WTC11 (cell line): Measurements from ENCODE around the gene INPP4B. TPM values are rescaled to one million over a fixed set of nuclear protein-coding genes. Genes with fewer than 3 reads are reported as not detected.

ENCODE experiments used
- ATAC-seq: fragments of 200-7000 bp; cut with Tn5 transposase; 2 replicates; pipeline ENCODE4 v1.10.0; 2021; ENCODE audit warnings: mild to moderate bottlenecking, moderate library complexity
- CTCF ChIA-PET: fragments of 300-600 bp; sonication (Branson Sonifier 250); formaldehyde crosslinking; loops from one replicate; lab custom pipeline; 2021; ENCODE audit warnings: antibody characterized with exemption; lab: Charles Lee
- POLR2A ChIA-PET: fragments of 350-600 bp; sonication (Branson Sonifier 250); formaldehyde crosslinking; loops from one replicate; lab custom pipeline; 2021; ENCODE audit warnings: antibody characterized with exemption; lab: Charles Lee
- DNase-seq: peaks from one replicate; pipeline ENCODE4 v3.0.0; 2021; ENCODE audit warnings: low spot score
- H3K27ac Mint-ChIP-seq: 2 replicates; pipeline ENCODE4 v1.8.0; 2021; ENCODE audit warnings: mixed read lengths
- H3K27me3 Mint-ChIP-seq: 2 replicates; pipeline ENCODE4 v1.8.0; 2021; ENCODE audit warnings: low read depth, mild to moderate bottlenecking, moderate library complexity, mixed read lengths
- H3K36me3 Mint-ChIP-seq: 2 replicates; pipeline ENCODE4 v1.8.0; 2021; ENCODE audit warnings: mixed read lengths
- H3K4me1 Mint-ChIP-seq: 2 replicates; pipeline ENCODE4 v1.8.0; 2022; ENCODE audit warnings: mixed read lengths
- H3K4me3 Mint-ChIP-seq: 2 replicates; pipeline ENCODE4 v1.8.0; 2021; ENCODE audit warnings: mild to moderate bottlenecking, moderate library complexity, mixed read lengths
- H3K9me3 Mint-ChIP-seq: 2 replicates; pipeline ENCODE4 v1.8.0; 2021; ENCODE audit warnings: mixed read lengths
- EMX1 ChIP-seq: fragments of 250-450 bp; sonication (Bioruptor Pico); IDR thresholded peaks from 2 replicates; pipeline ENCODE4 v1.8.0; 2021; ENCODE audit warnings: mild to moderate bottlenecking
- FOXJ3 ChIP-seq: sonication (generic); formaldehyde crosslinking; IDR thresholded peaks from 2 replicates; pipeline ENCODE4 v1.9.0; 2021; ENCODE audit warnings: missing genetic modification reagents, mild to moderate bottlenecking, borderline replicate concordance
- JAZF1 ChIP-seq: fragments of 250-450 bp; sonication (Bioruptor Pico); IDR thresholded peaks from 2 replicates; pipeline ENCODE4 v1.9.0; 2021; ENCODE audit warnings: moderate library complexity, mild to moderate bottlenecking, inconsistent platforms
- MAX ChIP-seq: sonication (generic); formaldehyde crosslinking; IDR thresholded peaks from 2 replicates; pipeline ENCODE4 v1.8.0; 2022; ENCODE audit warnings: mild to moderate bottlenecking, missing genetic modification reagents
- MXD4 ChIP-seq: fragments of 250-450 bp; sonication (Bioruptor Pico); IDR thresholded peaks from 2 replicates; pipeline ENCODE4 v1.8.0; 2021; ENCODE audit warnings: mild to moderate bottlenecking, moderate library complexity, borderline replicate concordance
- NFATC4 ChIP-seq: fragments of 250-450 bp; sonication (Bioruptor Pico); IDR thresholded peaks from 2 replicates; pipeline ENCODE4 v1.9.0; 2021; ENCODE audit warnings: mild to moderate bottlenecking
- OVOL2 ChIP-seq: fragments of 250-450 bp; sonication (Bioruptor Pico); IDR thresholded peaks from 2 replicates; pipeline ENCODE4 v1.9.0; 2021; ENCODE audit warnings: mild to moderate bottlenecking, borderline replicate concordance
- PRRX2 ChIP-seq: fragments of 250-450 bp; sonication (Bioruptor Pico); IDR thresholded peaks from 2 replicates; pipeline ENCODE4 v1.8.0; 2021; ENCODE audit warnings: mild to moderate bottlenecking
- SMAD4 ChIP-seq: sonication (generic); formaldehyde crosslinking; IDR thresholded peaks from 2 replicates; pipeline ENCODE4 v1.8.0; 2022; ENCODE audit warnings: mild to moderate bottlenecking, missing genetic modification reagents
- SP1 ChIP-seq: sonication (generic); formaldehyde crosslinking; conservative IDR thresholded peaks from 2 replicates; pipeline ENCODE4 v1.8.1; 2022; ENCODE audit warnings: missing genetic modification reagents
- STAT6 ChIP-seq: sonication (generic); formaldehyde crosslinking; conservative IDR thresholded peaks from 2 replicates; pipeline ENCODE4 v1.8.1; 2023; ENCODE audit warnings: mild to moderate bottlenecking, low read depth, missing genetic modification reagents, moderate library complexity
- TP53 ChIP-seq: sonication (generic); formaldehyde crosslinking; IDR thresholded peaks from 2 replicates; pipeline ENCODE4 v1.8.1; 2023; ENCODE audit warnings: mild to moderate bottlenecking, missing genetic modification reagents
- USF2 ChIP-seq: sonication (generic); formaldehyde crosslinking; IDR thresholded peaks from 2 replicates; pipeline ENCODE4 v1.8.1; 2023; ENCODE audit warnings: mild to moderate bottlenecking, missing genetic modification reagents, moderate library complexity
- total RNA-seq: library from RNA; stranded (reverse); gene quantifications from 3 replicates; pipeline ENCODE4 v1.2.3, GENCODE V29; 2021
- TF ChIP-seq, protein P1 (sequence below): sonication (generic); formaldehyde crosslinking; IDR thresholded peaks from 2 replicates; pipeline ENCODE4 v1.8.1; 2022; ENCODE audit warnings: mild to moderate bottlenecking, moderate library complexity, missing genetic modification reagents
- TF ChIP-seq, protein P2 (sequence below): sonication (generic); formaldehyde crosslinking; IDR thresholded peaks from 2 replicates; pipeline ENCODE4 v1.8.1; 2022; ENCODE audit warnings: low read depth, missing genetic modification reagents, borderline replicate concordance
- TF ChIP-seq, protein P3 (sequence below): sonication (generic); formaldehyde crosslinking; IDR thresholded peaks from 2 replicates; pipeline ENCODE4 v1.8.1; 2022; ENCODE audit warnings: mild to moderate bottlenecking, missing genetic modification reagents, moderate library complexity, borderline replicate concordance
- TF ChIP-seq, protein P4 (sequence below): sonication (generic); formaldehyde crosslinking; IDR thresholded peaks from 2 replicates; pipeline ENCODE4 v1.8.0; 2022; ENCODE audit warnings: mild to moderate bottlenecking, missing genetic modification reagents

The INPP4B gene
- total RNA-seq, 1 experiment from 2014 or later, result 0.92 TPM

DNA sequence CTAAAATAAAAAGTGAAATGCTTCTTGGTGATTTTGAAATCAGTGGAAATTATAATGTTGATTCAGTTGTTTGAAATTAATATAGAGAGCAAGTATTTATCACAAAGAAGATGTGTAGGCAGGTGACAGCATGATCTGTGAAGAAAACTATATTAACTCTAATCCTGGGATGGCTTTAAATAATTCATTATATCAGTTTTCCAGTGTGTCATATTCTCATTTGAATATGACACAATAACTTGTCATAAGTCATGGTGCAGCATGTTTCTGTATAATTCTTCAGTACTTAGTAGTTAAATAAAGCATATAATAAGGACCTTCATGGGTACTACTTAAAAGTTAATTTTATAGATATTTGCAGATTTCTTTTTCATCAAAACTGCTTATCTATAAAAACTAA lies 573.6 kb downstream of the INPP4B start:
- no peak overlapping the region for H3K27ac Mint-ChIP-seq
- no peaks in the 10 kb centered on the region for H3K27me3 Mint-ChIP-seq
- H3K4me1 Mint-ChIP-seq, result peaks cover 26% of the 10 kb centered on the region
- H3K36me3 Mint-ChIP-seq, result no peaks in the 10 kb centered on the region
- no peak overlapping the region for H3K4me3 Mint-ChIP-seq
- CTCF ChIA-PET, result no interaction called here
- POLR2A ChIA-PET, result no interaction called here
- ATAC-seq, result no peak
- no peak for DNase-seq
- H3K9me3 Mint-ChIP-seq, result no peaks in the 10 kb centered on the region
- TF ChIP-seq MXD4 (no peak), TP53 (CRISPR knock-in tag) (no peak), SP1 (CRISPR knock-in tag) (no peak), PRRX2 (no peak), SMAD4 (CRISPR knock-in tag) (no peak), EMX1 (no peak), STAT6 (CRISPR knock-in tag) (no peak), FOXJ3 (CRISPR knock-in tag) (no peak), NFATC4 (no peak)
- TF ChIP-seq, protein P1, sequence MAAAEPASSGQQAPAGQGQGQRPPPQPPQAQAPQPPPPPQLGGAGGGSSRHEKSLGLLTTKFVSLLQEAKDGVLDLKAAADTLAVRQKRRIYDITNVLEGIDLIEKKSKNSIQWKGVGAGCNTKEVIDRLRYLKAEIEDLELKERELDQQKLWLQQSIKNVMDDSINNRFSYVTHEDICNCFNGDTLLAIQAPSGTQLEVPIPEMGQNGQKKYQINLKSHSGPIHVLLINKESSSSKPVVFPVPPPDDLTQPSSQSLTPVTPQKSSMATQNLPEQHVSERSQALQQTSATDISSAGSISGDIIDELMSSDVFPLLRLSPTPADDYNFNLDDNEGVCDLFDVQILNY (CRISPR knock-in tag), result no peak
- TF ChIP-seq, protein P2, sequence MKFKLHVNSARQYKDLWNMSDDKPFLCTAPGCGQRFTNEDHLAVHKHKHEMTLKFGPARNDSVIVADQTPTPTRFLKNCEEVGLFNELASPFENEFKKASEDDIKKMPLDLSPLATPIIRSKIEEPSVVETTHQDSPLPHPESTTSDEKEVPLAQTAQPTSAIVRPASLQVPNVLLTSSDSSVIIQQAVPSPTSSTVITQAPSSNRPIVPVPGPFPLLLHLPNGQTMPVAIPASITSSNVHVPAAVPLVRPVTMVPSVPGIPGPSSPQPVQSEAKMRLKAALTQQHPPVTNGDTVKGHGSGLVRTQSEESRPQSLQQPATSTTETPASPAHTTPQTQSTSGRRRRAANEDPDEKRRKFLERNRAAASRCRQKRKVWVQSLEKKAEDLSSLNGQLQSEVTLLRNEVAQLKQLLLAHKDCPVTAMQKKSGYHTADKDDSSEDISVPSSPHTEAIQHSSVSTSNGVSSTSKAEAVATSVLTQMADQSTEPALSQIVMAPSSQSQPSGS (CRISPR knock-in tag), result no peak
- TF ChIP-seq, protein P3, sequence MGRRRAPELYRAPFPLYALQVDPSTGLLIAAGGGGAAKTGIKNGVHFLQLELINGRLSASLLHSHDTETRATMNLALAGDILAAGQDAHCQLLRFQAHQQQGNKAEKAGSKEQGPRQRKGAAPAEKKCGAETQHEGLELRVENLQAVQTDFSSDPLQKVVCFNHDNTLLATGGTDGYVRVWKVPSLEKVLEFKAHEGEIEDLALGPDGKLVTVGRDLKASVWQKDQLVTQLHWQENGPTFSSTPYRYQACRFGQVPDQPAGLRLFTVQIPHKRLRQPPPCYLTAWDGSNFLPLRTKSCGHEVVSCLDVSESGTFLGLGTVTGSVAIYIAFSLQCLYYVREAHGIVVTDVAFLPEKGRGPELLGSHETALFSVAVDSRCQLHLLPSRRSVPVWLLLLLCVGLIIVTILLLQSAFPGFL (CRISPR knock-in tag), result no peak
- TF ChIP-seq, protein P4, sequence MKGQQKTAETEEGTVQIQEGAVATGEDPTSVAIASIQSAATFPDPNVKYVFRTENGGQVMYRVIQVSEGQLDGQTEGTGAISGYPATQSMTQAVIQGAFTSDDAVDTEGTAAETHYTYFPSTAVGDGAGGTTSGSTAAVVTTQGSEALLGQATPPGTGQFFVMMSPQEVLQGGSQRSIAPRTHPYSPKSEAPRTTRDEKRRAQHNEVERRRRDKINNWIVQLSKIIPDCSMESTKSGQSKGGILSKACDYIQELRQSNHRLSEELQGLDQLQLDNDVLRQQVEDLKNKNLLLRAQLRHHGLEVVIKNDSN, result no peak

DNA sequence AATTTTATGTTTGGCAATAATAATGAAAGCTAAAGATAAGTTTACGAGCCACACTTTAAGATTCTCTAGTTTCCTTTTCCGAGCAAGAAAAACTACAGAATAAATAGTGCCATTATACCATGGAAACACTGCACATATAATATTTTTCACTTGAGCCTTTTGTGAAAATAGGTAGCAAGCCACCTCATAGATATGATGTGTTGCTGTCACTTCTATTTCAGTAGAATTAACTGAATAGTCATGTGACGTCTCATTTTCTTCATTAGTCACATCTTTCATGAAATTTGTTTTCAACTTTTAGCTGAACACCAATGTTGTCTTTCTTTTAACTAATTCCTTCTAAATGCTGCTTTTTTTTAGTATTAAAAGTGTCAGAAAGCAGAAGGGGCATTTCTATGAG lies 574.3 kb downstream of the INPP4B start:
- Mint-ChIP-seq H3K9me3 (no peaks in the 10 kb centered on the region), H3K4me3 (no peak overlapping the region), H3K36me3 (no peaks in the 10 kb centered on the region), H3K27ac (no peak overlapping the region), H3K4me1 (peaks cover 26% of the 10 kb centered on the region), H3K27me3 (no peaks in the 10 kb centered on the region)
- POLR2A ChIA-PET, result no interaction called here
- ATAC-seq (no peak), DNase-seq (no peak)
- CTCF ChIA-PET, result no interaction called here
- TF ChIP-seq, protein P2 (CRISPR knock-in tag), result no peak
- TF ChIP-seq JAZF1 (CRISPR knock-in tag) (no peak), OVOL2 (no peak), MAX (CRISPR knock-in tag) (no peak), USF2 (CRISPR knock-in tag) (no peak)
